Activated CD8-positive, alpha-beta memory T cell treated with anti-CD3 and anti-CD28 coated beads for 1 hour (primary cell): ENCODE data around the gene MYO5B.

Experiments used
- DNase-seq, 2 donors: peaks; one replicate each; pipeline ENCODE4 v3.0.0-alpha.2; 2020; ENCODE audit warnings: low read depth in 1 of 2; ENCODE audit errors: extremely low read depth in 1 of 2

Gene MYO5B

DNA sequence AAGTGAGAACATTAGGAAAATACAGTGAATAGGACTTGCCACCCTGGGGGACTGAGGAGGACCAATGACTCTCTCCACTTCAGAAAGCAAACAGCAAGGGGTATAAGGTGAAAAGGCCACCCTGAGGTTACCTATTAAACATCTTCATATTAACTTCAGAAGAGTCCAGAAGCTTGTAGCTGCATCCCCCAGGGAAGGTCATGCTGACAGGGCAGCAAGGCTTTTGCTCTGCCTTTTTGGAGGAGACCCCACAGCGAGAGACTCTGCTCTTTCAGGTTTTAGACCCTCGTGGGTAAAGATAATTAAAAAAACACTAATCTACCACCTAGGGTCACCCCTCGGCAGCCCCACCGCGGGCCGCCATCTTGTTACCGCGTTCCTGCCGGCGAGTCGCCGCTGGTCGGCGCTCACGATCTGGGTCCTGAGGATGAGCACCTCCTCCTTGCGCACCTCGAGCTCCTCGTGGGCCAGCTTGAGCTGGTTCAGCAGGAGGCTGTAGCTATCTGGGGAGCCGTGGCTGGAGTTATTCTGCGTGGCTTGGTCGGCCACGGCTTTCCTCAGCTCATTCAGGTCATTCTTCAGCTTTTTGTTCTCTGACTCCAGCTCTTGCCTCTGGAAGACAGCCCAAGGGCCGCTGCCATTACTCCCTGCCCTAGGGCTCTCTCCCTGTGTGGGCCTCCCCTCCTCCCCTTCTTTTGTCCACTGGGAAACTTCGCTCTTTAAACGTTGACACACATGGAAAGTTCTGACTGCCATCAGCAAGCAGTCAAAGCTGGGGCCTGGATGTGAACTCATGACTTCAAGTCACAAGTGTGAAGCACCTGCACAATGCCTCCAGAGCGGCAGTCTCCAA is 331.0 kb downstream of the MYO5B start:
- no peak for DNase-seq

DNA sequence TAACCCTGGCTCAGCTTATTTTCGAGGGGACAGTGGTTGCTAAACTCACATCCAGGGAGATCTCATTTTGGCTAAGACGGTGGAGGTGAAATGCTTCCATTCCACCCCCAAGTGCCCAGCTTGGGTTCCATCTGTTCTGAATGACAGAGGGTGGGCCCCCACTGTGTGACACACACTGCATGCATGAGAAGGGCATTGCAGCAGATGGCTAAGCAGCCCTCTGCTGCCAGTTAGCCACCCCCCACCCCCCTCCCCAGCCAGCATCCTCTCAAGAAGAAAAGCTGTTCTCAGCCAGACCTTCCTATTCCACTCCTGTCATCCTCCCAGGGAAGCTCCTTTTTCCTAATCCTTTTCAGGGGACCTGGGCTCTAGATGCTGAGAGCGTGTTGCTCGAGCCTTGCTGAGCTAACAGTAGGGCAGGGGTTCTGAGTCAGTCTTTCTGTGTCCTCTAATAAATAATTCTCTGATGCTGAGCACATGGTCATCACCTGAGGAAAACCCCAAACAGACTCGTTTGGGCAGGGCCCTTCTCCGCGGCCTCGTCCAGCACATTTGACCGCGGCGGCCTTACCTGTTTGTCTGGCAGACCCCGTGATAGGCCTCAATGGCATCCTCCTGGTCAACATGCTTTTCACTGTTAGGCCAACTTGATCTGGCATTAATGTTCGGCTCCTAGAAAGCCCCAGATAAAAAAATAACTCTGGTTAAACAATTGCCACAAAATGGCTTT is 332.1 kb downstream of the MYO5B start:
- no peak for DNase-seq

GRCh38 chr18:49861659-49862058 is 333.3 kb downstream of the MYO5B start:
- no peak for DNase-seq

DNA sequence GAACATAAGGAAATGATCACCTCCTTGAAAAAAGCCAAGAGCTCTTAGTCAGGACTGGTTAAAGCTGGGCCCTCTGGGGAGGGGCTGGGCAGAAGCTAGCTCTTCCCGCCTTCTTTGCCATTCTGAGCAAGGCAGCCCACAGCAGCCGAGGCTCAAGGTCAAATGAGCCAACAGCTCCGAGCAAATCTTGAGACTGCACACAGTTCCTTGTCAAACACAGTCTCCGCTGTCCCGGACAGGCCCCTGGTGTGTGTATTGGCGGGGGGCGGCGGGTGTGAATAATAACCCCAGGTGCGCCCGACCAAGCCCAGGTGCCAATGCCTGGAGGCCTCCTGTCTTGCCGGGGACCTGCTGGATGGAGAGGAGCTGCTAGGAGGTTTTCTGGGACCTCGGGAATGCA is 335.2 kb downstream of the MYO5B start:
- no peak for DNase-seq

DNA sequence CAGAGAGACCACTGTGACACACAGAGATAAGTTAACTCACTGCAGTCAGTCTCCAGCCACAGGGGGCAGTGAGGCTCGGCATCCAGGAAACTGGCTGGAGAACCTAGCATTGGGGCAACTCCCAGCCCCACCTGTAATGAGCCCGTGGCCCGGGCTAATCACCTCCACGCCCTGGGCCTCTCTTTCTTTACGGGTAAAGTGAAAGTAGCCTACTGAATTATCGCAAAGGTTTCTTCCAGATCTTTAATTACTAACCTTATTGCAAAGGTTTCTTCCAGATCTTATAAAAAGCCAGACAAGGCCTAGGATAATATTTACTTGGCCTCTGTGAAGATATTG is 336.0 kb downstream of the MYO5B start:
- DNase-seq, result no peak

- peak; percentile 3 to 38 for DNase-seq
Measured at GRCh38 chr18:49858309-49859020, 336.5 kb downstream of the MYO5B start.

- DNase-seq, result no peak
Measured at GRCh38 chr18:49857708-49858107, 337.2 kb downstream of the MYO5B start.

GRCh38 chr18:49856496-49856895 is 338.5 kb downstream of the MYO5B start:
- no peak for DNase-seq

- no peak for DNase-seq
Measured at GRCh38 chr18:49855711-49856415, 339.1 kb downstream of the MYO5B start.

DNA sequence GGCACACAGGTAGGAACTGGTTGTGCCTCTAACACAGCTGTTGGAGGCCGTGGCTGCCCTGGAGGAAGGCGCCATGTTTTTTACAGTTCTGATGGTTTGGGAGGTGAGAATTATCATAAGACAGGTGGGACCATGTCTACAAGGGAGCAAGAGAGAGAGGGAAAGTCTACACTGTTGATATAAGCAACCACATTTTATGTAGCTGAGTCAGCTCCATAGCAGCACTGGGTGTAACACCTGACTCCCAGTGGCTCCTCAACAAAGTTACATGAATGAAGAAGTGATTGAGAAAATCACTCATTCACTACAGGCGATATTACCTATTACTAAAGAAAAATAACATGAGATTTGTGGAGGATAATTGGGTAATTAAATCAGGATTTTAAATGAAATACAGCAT is 340.3 kb downstream of the MYO5B start:
- no peak for DNase-seq

DNA sequence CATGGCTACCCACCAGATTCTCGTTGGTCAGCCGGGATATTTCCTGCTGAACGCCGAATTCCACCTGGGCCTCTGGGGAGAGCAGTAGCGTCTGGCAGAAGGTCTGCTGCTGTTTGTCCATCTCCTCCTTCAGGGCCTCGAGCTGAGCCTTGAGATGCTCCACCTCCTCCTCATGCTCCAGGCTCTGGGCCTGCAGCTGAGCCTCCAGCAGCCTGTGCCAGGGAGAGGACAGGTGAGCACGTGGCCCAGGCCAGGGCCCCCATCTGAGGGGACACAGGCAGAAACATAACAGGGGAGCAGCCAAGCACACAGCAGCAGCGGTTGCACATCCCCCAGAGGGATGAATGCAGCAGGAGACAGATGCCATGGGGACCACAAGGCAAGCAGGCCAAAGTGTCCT is 341.5 kb downstream of the MYO5B start:
- no peak for DNase-seq

GRCh38 chr18:49853011-49853410 is 341.9 kb downstream of the MYO5B start:
- DNase-seq, result no peak

DNA sequence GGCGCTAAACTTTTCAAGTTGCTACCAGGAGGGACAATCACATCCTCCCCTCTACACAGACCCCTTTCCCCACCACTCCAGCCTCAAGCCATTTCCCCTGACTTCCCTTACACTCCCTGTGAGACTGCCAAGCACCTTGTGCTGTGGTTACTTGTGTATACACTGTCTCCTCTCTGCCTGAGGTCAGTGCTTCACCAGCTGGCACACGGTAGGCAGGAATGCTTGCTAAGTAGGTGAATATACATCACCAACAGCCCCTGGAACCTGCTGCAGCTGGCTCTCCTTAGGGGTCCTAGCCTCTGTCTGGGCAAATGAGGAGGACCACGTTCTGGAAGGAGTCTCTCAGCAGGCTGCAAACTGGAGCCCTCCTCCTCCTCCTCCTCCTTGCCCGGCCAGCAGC is 343.3 kb downstream of the MYO5B start:
- no peak for DNase-seq

DNA sequence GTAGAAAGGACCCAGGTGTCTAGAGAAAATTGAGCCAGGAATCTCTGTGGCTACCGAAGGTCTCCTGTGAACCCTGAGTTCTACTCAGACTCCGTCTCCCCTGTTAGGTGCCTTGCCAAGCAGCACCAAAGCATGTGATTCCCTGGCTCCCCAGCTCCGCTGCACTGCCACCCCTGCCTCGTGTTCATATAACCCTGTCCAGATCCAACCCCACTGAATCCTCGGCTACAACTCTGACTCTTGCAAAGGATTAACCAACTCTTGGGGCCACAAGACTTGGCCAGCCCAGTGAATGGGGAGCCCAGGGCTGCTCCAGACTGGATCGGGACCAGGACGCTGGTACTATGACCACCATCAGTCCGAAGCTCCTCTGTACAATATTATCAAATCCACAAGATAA is 344.3 kb downstream of the MYO5B start:
- DNase-seq, result no peak

GRCh38 chr18:49849331-49850217 is 345.4 kb downstream of the MYO5B start:
- no peak for DNase-seq

DNA sequence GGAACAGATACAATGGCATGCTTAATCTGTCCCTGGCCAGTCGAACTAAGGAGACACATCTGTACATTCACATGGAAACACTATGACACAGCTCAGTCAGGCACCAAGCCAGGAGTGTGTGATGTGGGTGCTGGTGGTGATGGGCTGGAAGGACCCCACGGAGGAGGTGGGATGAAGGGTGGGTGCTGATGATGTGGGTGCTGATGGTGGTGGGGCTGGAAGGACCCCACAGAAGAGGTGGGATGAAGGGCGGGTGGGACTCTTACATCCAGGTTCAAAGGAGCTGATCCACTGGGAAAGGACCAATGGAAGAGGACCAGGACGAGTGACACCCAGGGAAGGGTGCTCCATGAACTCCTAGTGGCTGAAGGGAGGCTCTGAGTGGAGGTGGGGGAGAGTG is 346.8 kb downstream of the MYO5B start:
- DNase-seq, result no peak

GRCh38 chr18:49847524-49847923 is 347.4 kb downstream of the MYO5B start:
- no peak for DNase-seq

DNA sequence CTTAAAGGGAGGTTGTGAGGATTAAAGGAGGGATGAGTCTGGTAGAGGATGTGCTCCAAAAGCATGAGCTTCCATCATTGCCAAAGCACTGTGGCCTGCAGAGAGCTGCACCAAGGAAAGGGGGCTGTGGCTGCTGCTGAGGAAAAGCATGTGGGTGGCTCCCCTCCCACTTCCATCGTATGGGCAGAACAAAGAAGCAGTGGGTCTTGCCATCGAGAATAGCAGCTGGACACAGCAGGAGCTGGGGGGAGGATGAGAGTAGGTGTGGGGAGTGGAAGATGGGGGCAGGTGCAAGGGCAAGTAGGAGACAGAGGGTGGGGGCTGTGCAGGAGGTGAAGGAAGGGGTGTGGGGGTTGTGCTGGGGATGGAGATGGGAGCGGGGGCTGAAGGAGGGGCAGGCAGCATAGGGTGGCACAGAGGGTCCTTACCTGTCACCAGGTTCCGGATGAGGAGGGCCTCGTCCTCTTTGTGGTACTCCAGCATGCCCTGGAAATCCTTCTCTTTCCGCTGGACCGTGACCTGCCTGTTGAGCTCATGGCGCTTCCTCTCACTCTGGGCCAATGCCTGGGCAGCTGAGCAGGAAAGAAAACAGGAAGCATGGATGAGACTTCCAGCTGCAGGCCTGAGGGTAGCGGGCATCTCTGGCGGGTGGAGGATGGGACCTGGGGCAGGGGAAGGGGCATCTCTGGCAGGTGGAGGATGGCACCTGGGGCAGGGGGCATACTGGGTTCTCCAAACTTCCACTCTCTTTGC is 348.1 kb downstream of the MYO5B start:
- DNase-seq, result no peak

DNA sequence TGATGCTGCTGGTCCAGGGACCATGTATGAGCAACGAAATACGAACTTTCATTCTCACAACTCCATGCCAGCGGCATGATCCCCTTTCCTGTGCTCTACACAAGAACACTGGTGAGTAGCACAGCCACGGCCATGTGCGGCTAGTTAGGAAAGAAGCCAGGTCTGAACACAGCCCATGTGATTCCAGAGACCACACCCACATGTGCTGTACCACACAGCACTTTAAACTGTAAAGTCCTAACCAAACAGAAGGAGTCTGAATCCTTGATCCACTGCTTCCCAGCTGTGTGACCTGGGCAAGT is 348.6 kb downstream of the MYO5B start:
- no peak for DNase-seq
